PC-3 (cell line): ENCODE data around the gene GALNT1. TPM values are rescaled to one million over a fixed set of nuclear protein-coding genes. Genes with fewer than 3 reads are reported as not detected.
"Not testable (repeated sequence)": the region's sequence is repeated elsewhere in the genome, so short reads cannot be mapped to it uniquely, and the experiment has no call there.

Source experiments
- ATAC-seq: fragments of 200-7000 bp; cut with Tn5 transposase; 2 replicates; pipeline ENCODE4 v1.9.1; 2020; ENCODE audit warnings: mild to moderate bottlenecking, moderate library complexity
- BruUV-seq: library from RNA; stranded (reverse); fragments of 400-500 nt; replicated peaks from 2 replicates; lab custom pipeline; 2021; lab: Mats Ljungman, UMichigan
- CTCF ChIA-PET: fragments of 300-600 bp; sonication (Branson Sonifier 250); formaldehyde crosslinking; loops from one replicate; lab custom pipeline; 2022; ENCODE audit warnings: antibody characterized with exemption; lab: Charles Lee
- POLR2A ChIA-PET: fragments of 300-600 bp; sonication (Branson Sonifier 250); formaldehyde crosslinking; loops from one replicate; lab custom pipeline; 2022; ENCODE audit warnings: antibody characterized with exemption; ENCODE audit not compliant: unreplicated experiment; lab: Charles Lee
- DNase-seq: peaks from one replicate; pipeline ENCODE4 v3.0.0-alpha.2; 2015
- H2AFZ ChIP-seq: fragments of 300-600 bp; sonication (generic); 2 replicates; pipeline ENCODE4 v1.6.0; 2016; ENCODE audit warnings: antibody characterized with exemption, low read length
- H3F3A ChIP-seq: fragments of 300-600 bp; sonication (generic); one replicate; pipeline ENCODE4 v1.6.0; 2017; ENCODE audit warnings: antibody characterized with exemption, low read length, control low read depth, mild to moderate bottlenecking; ENCODE audit not compliant: unreplicated experiment
- H3K27ac ChIP-seq: fragments of 300-600 bp; sonication (generic); 2 replicates; pipeline ENCODE4 v1.5.1; 2016; ENCODE audit warnings: mild to moderate bottlenecking, low read length
- H3K27me3 ChIP-seq: fragments of 300-600 bp; sonication (generic); 2 replicates; pipeline ENCODE4 v1.6.1; 2016; ENCODE audit warnings: low read length, mixed read lengths
- H3K36me3 ChIP-seq: fragments of 300-600 bp; sonication (generic); 2 replicates; pipeline ENCODE4 v1.6.1; 2016; ENCODE audit warnings: low read depth, mixed run types, low read length, mixed read lengths
- H3K4me1 ChIP-seq: fragments of 300-600 bp; sonication (generic); 2 replicates; pipeline ENCODE4 v1.5.1; 2016; ENCODE audit warnings: low read length; ENCODE audit not compliant: insufficient read depth
- H3K4me2 ChIP-seq: fragments of 300-600 bp; sonication (generic); 2 replicates; pipeline ENCODE4 v1.6.0; 2016; ENCODE audit warnings: low read length
- H3K4me3 ChIP-seq: fragments of 300-600 bp; sonication (generic); 2 replicates; pipeline ENCODE4 v1.5.1; 2016; ENCODE audit warnings: mild to moderate bottlenecking, low read length, mixed read lengths
- H3K79me2 ChIP-seq: fragments of 300-600 bp; sonication (generic); 2 replicates; pipeline ENCODE4 v1.6.1; 2017; ENCODE audit warnings: low read length, mixed read lengths
- H3K9ac ChIP-seq: fragments of 300-600 bp; sonication (generic); 2 replicates; pipeline ENCODE4 v1.6.0; 2016; ENCODE audit warnings: mild to moderate bottlenecking, low read length
- H3K9me2 ChIP-seq: fragments of 300-600 bp; sonication (generic); replicated peaks from 2 replicates; pipeline ENCODE4 v1.6.1; 2016; ENCODE audit warnings: mixed run types, low read length, mixed read lengths
- H3K9me3 ChIP-seq: fragments of 300-600 bp; sonication (generic); 2 replicates; pipeline ENCODE4 v1.6.1; 2016; ENCODE audit warnings: low read length, mixed read lengths
- H4K20me1 ChIP-seq: fragments of 300-600 bp; sonication (generic); 2 replicates; pipeline ENCODE4 v1.6.1; 2016; ENCODE audit warnings: low read length, mixed read lengths
- CTCF ChIP-seq: fragments of 300-600 bp; sonication (generic); conservative IDR thresholded peaks from 2 replicates; pipeline ENCODE4 v1.5.1; 2017; ENCODE audit warnings: antibody characterized with exemption, low read depth, mild to moderate bottlenecking, low read length
- EZH2 ChIP-seq: fragments of 300-600 bp; sonication (generic); IDR thresholded peaks from one replicate; pipeline ENCODE4 v1.6.1; 2017; ENCODE audit warnings: antibody characterized with exemption, mild to moderate bottlenecking, low read length; ENCODE audit not compliant: unreplicated experiment
- EZH2phosphoT487 ChIP-seq: fragments of 300-600 bp; sonication (generic); IDR thresholded peaks from 2 replicates; pipeline ENCODE4 v1.6.1; 2018; ENCODE audit warnings: mild to moderate bottlenecking, antibody characterized with exemption, low read length, borderline replicate concordance
- intact Hi-C: fragments of 100-400 bp; cut with micrococcal nuclease; formaldehyde crosslinking; loops from 2 replicates; pipeline ENCODE4 v1.9.0; 2023
- total RNA-seq: library from RNA; depleted of rRNA; stranded (reverse); fragments of >200 nt; gene quantifications from 2 replicates; pipeline ENCODE4 v1.2.3, GENCODE V29; 2014

GALNT1 gene
- total RNA-seq, 1 experiment from 2014 or later = 25.0 TPM

GRCh38 chr18:35553300-35553699, 28.2 kb upstream of the GALNT1 start:
- no peak for DNase-seq

GRCh38 chr18:35555538-35555937, 26.0 kb upstream of the GALNT1 start:
- H4K20me1 ChIP-seq, H3K4me1 ChIP-seq, POLR2A ChIA-PET, intact Hi-C loops, H3K4me2 ChIP-seq, H3K79me2 ChIP-seq, ATAC-seq, H3K27ac ChIP-seq, H3K9ac ChIP-seq, H3K9me2 ChIP-seq, DNase-seq, H3F3A ChIP-seq, H2AFZ ChIP-seq, H3K36me3 ChIP-seq, H3K27me3 ChIP-seq, H3K9me3 ChIP-seq, CTCF ChIA-PET, H3K4me3 ChIP-seq, BruUV-seq: not testable (repeated sequence)

More at GRCh38 chr18:35553300-35553699, 28.2 kb upstream of the GALNT1 start:
- Histone ChIP-seq H3K4me2 (no peak overlapping the region), H3F3A (no peaks in the 10 kb centered on the region), H3K9me2 (no peaks in the 10 kb centered on the region), H3K36me3 (no peaks in the 10 kb centered on the region), H3K27ac (no peak overlapping the region), H3K79me2 (no peaks in the 10 kb centered on the region), H3K9me3 (no peaks in the 10 kb centered on the region), H3K4me3 (no peak overlapping the region), H3K27me3 (no peaks in the 10 kb centered on the region), H2AFZ (no peak overlapping the region), H3K9ac (no peak overlapping the region), H3K4me1 (no peaks in the 10 kb centered on the region), H4K20me1 (no peaks in the 10 kb centered on the region)
- BruUV-seq = no TSS peak
- intact Hi-C loops = no loop called here
- ChIA-PET CTCF (no interaction called here), POLR2A (no interaction called here)
- TF ChIP-seq EZH2phosphoT487 (no peak), EZH2 (no peak), CTCF (no peak)
- ATAC-seq = no peak

- H3K4me1 ChIP-seq = no peaks in the 10 kb centered on the region
- H4K20me1 ChIP-seq = no peaks in the 10 kb centered on the region
- TF ChIP-seq EZH2 (no peak), CTCF (no peak), EZH2phosphoT487 (no peak)
- H3K36me3 ChIP-seq = no peaks in the 10 kb centered on the region
- no peaks in the 10 kb centered on the region for H3K9me2 ChIP-seq
- H3K79me2 ChIP-seq = no peaks in the 10 kb centered on the region
- intact Hi-C loops = no loop called here
- no peak overlapping the region for H3K4me3 ChIP-seq
- DNase-seq (no peak), ATAC-seq (no peak)
- H3F3A ChIP-seq = no peaks in the 10 kb centered on the region
- no peak overlapping the region for H3K9ac ChIP-seq
- H3K27me3 ChIP-seq = no peaks in the 10 kb centered on the region
- H3K4me2 ChIP-seq = no peak overlapping the region
- ChIA-PET POLR2A (no interaction called here), CTCF (no interaction called here)
- H3K9me3 ChIP-seq = no peaks in the 10 kb centered on the region
- no peak overlapping the region for H3K27ac ChIP-seq
- no peak overlapping the region for H2AFZ ChIP-seq
- no TSS peak for BruUV-seq
These were observed 21.7 kb upstream of the GALNT1 start for GRCh38 chr18:35559867-35560266.
